Nucleus accumbens (tissue), 56 donors: ENCODE measurements around the gene SLC2A1.

Experiments used
- DNase-seq, 56 donors: peaks; one replicate each; lab custom pipeline; 2025; lab: John Stamatoyannopoulos, UW

Gene SLC2A1

DNA sequence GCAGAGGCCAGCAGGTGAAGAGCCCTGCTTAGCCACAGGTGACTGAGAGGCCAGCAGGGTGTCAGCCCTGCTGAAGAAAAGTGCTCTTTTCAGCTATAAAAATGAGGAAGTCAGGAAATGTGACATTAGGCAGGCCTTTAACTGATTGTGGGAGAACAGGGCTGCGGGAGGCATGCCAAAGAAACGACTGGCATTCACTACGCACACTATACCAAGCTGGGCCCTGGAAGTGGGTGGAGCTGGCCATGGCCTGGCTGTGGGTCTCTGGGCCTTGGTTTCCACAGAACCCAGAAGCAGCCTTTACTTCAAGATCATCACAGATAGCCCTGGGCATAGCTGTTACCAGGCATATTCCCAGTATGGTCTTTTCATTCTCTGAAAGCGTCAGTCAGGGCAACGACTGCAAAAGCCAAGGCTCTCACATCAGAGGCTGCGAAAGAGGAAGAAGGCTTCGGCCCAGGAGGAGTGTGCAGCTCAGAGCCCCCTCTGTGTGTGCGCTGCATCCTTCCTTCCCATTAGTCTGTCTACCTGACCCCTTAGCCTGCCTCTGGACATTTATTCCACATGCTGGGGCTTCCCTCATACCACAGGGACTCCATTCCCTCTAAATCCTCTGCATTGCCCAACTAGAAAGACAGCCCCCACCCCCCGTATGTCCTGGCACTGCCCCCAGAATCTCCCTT lies 14.3 kb downstream of the SLC2A1 start:
- peak in 3 of 56 donors; percentile 16 to 47 (median 34) for DNase-seq

DNA sequence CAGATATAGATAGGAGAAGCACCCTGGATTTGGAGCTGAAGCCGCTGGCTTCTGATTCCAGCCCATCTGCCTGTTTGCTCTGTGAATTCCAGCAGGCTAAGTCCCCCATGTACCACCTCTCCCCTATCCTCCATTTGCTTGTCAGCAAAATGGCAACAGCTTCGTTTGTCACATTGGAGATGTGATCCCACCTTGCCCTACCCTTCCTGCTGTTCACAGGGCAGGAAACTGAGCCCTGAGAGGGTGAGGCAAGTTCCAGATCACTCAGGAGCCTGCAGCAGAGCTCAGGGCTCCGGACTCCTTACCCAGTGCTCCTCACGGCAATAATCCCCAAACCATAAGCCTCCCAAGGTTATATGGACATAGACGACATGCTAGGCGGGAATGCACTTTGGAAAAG lies 14.9 kb downstream of the SLC2A1 start:
- no peak for DNase-seq

DNA sequence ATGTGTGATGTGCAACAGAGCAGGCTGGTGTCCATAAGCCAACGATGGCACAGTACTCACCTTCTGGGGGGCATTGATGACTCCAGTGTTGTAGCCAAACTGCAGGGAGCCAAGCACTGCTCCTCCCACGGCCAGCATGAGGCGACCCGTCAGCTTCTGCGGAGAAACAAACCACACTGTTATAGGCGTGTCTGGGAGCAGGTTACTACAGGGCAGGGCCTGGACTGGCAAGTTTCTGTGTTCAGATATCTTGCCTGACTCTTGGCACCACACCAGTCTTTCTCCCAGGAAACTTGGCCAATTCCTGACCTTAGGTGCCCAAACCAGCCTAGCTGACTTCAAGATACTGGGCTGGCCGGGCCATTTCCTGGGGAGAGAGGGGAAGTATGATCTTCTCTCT lies 15.5 kb downstream of the SLC2A1 start:
- peak in 2 of 56 donors; percentile 17 to 26 for DNase-seq

DNA sequence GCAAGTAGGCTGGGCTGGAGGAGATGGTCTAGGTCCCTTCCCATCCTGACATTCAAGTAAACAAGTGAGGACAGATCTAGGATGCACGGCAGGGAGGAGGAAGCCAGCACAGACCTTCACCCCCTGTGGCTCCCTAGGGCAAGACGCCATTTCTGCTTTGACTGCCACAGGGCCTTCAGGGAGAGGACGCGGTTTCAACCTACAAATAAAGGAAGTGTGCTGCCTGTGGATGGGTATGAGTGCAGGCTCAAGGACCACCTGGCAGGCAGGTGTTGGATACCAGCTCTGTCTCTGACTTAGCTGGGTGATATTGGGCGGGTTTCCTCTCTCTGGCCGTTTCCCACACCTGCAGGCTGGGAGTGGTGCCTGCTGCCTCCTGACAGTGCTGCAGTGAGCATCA lies 16.2 kb downstream of the SLC2A1 start:
- no peak for DNase-seq

DNA sequence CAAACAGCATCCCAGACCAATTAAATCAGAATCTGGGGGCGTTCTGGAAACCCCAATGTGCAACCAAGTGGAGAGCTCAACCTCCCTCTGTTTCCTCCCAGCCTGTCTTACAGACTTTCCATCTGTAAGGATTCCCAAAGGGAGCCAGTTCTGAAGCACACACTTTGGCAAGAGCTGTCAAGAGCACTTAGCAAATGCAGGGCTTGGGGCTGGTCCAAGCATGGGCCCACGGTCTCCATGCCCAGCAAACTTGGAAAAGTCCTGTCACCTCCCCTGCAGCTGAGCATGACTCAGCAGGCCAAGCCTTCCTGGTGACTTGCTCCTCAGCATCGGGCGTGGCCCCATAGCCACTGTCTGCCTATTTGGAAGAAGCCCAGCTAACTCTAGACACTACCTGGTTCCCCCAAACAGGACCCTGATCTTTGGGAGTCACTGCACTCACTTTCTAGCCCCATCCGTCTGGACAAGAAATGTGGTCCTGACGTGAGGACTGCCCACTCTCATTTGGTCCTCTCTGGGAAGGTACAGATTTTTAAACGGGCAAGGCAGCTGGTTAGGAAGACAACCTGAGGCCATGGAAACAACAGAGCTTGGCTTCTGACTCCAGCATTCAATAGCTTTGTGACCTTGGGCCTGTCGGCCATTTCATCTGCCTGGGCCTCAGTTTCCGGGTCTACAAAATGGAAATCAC lies 16.9 kb downstream of the SLC2A1 start:
- peak in 32 of 56 donors; percentile 14 to 75 (median 38) for DNase-seq

DNA sequence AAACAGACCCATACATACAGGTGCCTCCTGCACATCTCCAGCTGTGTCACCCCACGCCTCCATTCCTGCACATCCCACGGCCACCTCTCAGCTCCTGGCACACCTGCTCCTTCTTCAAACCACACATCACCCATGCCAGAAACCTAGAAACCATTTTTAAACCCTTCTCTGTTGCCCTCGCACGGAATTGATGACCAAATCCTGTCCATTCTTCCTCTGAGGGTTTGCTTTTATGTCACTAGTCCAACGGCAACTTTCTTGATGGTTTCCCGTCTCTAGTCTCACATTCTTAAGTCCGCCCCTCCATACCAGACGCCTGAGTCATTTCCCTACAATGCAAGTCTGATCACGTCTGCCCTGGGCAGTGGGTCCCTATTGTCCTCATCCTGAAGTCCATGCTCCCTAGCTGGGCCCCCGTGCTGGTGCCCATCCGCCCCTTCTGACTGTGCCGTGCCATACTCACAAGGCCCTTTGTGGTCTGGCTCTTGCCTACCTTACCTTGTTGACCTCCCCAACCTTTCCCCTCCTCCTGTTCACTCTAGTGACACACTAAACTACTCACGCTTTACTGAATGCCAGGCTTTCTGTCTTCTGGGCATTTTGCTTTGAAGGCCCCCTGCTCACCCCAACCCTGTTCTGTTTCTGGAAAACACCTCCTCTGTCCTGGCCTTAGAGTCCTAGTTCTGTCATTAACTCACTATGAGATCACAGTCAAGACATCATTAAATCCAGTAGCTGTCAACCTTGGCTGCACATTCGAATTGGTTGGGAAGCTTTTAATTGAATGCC lies 17.6 kb downstream of the SLC2A1 start:
- DNase-seq = no peak

DNA sequence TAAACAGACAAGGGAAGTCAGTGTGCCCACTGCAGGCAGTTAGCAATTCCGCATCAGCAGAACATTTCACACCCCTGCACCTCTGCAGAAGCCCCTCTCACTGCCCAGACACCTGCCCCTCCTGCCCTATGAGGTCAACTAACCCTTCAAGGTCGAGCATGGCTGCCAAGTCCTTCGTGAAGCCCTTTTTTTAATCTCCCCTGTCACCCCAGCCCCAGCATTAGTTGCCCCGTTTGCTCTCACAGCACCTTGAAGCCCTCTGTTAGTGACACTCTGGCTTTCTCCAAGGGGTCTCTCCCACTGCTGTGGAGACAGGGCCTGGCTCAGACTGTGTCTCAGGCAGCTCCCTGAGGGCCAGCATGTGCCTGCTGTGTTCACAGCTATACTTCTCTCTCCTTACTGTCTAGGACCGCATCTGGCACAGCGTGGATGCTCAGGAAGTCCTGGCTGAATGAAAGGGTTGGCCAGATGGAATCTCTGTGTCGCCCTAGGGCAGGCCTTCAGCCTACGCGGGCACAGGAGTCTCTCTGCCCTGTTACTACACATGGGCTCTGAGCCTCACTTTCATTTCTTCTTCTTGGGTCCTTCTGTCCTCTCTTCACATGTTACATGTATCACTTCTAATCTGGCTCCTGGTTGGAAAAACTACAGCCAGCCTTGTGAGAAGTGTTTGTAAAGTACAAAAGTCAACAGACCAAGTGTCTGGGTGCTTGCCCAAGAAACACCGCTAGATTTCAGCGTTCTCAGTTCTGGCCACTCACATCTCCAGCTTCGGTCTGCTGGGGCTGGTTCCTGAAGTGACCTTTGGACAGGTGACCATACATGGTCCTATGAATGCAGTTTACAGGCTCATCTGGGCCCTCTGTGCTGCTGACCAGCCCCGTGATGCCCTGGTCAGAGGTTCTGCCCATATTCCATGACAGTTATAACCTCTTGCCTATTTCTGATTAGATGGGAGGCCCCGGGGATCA lies 19.7 kb downstream of the SLC2A1 start:
- DNase-seq = no peak

DNA sequence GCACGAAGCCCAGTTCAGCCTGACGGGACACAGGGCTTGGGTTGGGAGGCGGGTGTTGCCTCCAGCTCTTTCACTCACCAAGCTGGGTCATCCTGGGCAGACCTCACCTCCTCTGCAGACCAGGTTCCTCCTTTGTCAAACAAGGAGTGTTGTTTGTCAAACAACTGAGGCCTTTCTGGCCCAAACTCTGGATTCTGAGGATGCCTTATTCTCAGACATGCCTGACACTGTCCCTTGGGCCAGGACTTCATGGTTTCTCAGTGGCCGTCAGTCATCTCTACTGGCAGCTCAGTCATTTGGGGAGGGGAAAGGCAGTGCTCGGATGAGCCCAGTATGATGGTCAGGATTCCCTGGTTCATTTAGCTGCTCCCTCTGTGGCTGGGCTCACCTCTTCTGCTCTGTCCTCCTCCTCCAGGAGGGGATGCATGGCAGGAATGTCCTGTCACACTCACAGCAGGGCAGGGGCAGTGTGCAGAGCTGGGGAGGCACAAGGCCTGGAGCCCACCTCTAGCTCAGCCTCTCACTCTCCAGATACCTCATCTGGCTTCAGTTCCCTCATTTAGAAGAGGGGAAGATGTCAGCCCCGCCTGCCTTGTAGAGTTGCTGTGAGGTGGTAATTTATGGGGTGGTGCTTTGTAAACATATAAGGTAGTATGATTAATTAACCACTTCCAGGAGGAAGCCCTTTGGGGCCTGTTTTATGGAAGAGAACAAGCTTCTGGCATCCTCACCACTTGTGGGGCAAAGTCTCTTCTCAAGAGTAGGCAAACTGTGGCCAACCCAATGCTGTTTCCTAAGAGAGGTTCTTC lies 20.6 kb downstream of the SLC2A1 start:
- no peak for DNase-seq

DNA sequence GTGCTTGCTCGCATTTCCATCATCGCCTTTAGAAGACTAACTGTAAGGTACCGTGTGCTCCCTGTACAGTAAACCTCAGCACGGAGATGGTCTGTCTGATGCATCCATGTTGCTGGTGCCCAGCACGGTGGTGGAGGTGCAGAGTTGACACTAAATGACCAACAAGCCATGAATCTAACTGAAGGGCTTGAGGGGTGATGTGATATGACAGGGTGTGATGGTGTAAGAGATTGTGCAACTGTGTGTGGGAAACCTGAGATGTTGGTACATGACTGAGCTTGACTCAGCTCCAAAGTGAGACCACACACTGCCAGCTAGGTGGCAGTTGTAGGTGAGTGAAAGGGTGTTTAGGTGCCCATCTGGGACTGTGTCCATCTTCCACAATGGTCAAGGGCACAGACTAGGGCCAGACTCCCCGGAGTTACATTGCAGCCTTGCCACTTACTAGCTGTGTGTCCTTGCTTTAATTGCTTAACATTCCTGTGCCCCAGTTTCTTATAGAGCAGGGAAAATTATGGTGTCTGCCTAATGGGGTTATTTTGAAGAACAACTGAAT lies 21.4 kb downstream of the SLC2A1 start:
- DNase-seq = no peak

DNA sequence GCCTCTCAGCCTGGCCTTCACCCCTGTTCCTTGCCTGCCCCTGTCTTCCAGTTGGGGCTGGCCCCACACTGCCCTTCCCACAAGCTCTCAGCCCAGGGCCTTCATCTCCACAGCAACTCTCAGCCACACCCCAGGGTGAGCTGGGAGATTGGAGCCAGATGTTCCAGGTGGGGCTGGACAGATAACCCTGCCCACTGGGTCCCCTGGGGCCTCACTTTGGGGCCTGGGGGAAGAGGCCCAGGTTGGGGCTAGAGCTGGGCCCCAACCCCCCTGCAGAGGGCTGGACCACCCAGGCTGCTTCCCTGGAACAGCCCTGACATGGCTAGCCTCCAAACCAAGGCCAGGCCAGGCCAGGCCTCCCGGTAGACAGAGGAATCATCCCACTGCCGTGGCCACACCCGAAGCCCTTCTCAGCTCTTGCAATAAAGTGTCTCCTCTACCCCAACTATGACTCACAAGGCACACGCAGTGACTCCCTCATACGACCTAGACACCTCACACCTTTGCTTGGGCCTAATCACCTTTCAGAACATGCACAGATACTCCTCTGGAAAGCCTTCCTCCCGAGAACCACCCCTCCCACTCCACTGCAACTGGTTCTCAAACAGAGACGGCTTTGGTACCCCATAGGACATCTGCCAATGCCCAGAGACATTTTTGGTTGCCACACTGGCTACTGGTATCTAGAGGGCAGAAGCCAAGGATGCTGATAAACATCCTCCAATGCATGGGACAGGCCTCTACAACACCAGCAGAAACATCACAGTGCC lies 22.2 kb downstream of the SLC2A1 start:
- no peak for DNase-seq

DNA sequence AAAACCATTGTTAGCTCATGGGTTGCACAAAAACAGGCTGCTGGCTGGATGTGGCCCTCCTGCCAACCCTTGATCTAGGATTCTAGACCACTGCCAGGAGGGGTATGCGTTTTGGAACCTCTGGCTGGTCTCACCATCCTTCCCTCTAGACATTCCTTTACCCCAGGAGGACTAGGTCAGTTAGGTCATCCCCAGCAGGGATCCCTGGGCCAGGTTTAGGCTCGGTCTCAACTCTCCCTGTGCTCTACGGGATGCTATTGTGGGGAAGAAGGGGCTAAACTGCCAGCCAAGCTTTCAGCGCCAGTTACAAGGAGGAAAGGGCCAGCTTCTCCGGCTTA lies 22.7 kb downstream of the SLC2A1 start:
- DNase-seq = no peak

DNA sequence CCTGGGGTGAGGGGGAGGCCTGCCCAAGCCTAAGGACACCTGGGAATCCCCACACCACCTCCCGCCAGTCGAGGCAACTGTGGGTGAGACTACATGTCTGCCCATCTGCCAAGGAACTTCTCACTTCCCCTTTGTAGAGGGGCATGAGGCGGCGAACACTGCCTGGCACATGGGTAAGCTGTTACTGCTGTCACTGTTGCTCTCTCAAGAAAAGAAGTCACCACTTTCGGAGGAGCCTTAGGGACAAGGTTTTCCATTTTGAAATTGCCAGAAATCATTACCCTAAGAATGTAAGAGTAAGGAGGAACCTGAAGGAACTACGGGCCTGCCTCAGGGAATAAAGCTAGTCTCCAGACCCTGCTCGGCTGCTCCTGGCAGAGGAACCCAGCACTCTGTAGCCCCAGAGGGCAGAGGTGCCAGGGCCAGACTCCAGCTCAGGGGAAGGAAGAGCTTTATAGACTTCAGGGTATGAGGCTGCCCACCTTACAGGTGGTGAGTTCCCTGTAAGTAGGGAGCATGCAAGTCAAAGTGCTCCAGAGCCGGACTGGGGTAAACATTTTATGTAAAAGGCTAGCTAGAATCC lies 23.3 kb downstream of the SLC2A1 start:
- DNase-seq = no peak

DNA sequence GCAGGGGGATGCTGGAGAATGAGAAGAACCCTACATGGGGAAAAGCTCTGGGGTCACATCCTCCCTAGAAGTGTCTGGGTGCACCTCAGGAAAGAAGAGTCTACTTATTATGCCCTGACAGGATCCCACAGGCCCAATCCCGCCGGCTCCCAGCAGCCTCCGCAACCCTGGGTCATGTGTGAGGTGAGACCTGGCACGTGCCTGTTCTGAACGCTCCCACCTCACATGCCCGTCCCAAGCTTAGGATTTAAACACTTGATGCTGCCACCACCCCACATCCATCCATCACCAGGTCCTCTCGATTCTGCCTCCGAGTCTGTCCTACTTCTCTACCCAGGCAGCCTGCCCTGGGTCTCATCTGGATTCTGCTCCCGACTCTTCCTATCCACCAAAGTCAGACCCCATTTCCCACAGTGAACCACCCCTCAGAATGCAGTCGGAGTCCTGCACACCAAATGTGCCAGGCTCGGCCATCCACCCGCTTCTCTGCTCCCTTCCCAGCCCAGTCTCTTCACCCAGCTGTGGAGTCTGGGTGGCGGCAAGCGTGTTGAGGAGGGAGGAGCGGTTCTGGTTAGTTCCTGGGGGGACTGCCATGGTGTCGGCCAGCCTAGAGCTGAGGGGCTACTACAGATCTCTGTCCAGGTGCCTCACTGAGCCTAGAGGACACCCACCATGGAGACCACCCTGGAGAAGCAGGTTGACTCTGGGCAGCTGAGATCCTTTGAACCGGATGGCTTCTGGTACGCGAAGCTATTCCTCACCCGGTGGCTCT lies 23.9 kb downstream of the SLC2A1 start:
- no peak for DNase-seq

DNA sequence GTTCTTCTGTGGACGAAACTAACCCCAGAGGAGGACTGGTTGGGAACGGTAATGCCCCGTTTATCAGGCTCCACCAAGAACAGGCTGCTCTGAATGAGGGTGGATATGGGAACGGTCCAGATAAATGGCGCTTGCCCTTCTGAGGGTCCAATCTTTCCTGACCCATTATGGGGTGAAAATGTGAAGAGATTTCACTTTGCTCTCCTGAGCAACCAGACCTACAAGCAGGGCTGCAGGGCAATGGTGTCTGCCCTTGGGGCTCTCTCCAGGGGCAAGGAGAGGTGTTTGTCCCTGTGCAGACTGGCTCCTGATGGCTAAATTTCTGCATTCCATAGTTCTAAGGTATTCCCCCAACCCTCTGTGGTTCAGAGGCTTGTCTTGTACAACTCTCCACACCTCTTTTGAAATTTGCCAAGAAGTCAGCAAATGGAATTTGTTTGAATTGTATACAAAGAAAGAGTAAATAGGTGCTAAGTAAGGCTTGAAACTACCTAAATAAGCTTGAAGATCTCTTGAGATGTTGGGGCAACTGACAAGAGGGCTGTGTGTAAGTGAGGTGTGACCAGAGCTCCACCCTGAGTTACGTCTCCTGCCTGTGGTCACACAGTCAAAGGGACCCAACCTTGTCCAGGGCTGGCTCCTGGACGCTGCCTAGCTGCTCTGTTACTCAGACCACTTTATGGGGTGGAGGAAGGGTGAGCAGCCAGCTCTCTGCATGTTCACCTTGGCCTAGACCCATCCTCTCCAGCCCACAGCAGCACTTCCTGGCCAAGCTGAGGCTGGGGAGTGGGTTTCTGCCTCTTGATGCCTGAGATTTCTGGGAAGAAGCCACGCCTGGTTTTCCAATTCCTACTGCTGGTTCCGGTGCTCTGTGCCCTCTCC lies 24.8 kb downstream of the SLC2A1 start:
- no peak for DNase-seq

DNA sequence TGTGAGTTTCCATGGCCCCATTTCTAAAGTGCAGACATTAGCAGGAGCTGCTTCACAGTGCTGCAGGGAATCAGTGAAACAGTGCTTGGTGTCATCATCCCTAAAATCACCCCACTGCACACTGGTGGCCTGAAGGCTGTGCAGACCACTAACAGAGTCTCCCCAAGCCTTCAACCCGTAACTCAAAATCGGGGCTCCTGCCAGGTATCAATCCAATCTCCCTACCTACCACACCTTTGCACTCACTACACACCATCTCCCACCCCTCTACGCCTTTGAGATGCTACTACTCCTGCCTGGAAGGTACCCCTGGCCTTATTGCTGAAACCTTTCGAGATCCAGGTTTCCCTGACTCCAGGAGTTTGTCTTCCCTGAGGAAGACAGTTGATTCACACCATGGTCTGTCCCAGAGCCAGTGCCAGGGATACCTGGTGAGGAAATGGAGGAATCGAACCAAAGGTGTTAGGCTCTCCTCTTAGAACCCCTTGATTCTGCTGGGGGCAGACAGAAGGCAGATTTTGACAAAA lies 25.5 kb downstream of the SLC2A1 start:
- DNase-seq = no peak

DNA sequence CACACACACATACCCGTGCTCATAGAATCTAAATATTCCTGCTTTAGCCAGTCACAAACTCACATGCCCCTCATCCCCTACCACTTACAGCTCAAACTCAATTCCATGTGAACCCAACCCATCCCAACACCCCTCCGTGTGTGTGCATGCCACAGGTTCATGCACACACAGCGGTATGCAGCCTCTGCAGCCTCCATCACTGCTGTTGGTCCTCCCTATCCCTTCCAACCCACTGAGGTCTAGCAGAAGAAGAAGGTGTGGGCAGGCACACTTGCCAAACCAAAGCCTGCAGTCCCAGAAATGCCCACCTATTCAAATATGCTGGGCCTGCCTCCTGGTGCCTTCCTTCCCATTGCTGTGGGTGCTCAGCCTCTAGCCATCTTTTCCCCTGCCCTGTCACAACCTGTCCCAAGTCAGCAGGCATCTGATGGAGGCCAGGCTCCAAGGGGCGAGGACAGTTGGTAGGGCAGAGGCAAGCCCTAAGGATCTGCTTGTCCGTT lies 26.2 kb downstream of the SLC2A1 start:
- DNase-seq = no peak
